IPS DF 6.9 (cell line): ENCODE results near the gene PZP.
A peak's percentile ranks its signal among the peaks of the same experiment; 100 is the strongest.
"Not testable (repeated sequence)": the region's sequence is repeated elsewhere in the genome, so short reads cannot be mapped to it uniquely, and the experiment has no call there.

Experiments used
- DNase-seq: peaks from one replicate; pipeline ENCODE4 v3.0.0-alpha.2; 2013; ENCODE audit warnings: low read depth, low spot score
- H3K27ac ChIP-seq: one replicate; pipeline ENCODE4 v1.5.1; 2013; ENCODE audit warnings: low read length, control low read depth
- H3K27me3 ChIP-seq: 2 replicates; pipeline ENCODE4 v1.6.1; 2013; ENCODE audit warnings: mild to moderate bottlenecking, low read length; ENCODE audit not compliant: control insufficient read depth, insufficient read depth
- H3K36me3 ChIP-seq: 2 replicates; pipeline ENCODE4 v1.6.1; 2013; ENCODE audit warnings: low read length; ENCODE audit not compliant: control insufficient read depth, insufficient read depth
- H3K4me1 ChIP-seq: 2 replicates; pipeline ENCODE4 v1.6.1; 2013; ENCODE audit warnings: low read length; ENCODE audit not compliant: control insufficient read depth, insufficient read depth
- H3K4me3 ChIP-seq: 2 replicates; pipeline ENCODE4 v1.5.1; 2013; ENCODE audit warnings: mild to moderate bottlenecking, low read length
- H3K9me3 ChIP-seq: 2 replicates; pipeline ENCODE4 v1.6.1; 2013; ENCODE audit warnings: low read length, inconsistent platforms; ENCODE audit not compliant: control insufficient read depth, insufficient read depth
- WGBS: extraction: QIAGEN DNeasy Blood & Tissue Kit; methylation state at CpG from one replicate; pipeline ENCODE4 v1.1.7; 2013; ENCODE audit warnings: mixed read lengths, missing lambda C conversion rate; ENCODE audit not compliant: insufficient read length, insufficient coverage; 5-methylcytosine and 5-hydroxymethylcytosine counted together

Gene PZP

DNA sequence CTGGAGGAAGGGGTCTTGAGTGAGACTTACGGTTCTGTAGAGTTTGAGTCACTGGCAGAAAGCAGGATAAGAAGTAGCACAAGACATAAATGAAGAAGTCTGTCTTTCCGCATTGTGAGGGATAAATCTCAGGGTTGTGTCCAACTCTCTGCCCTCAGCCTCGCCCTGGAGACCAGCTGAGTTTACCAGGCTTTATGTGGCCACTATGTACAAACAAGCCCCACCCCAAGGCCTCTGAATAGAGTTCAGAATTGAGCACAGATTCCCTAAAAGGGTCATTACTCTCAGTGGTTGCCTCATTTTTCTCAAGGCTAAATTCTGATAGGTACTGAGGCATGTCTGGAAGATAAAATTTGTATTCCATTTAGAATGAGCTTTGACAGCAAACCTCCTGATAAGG, at the start of gene PZP:
Gene PZP, minus strand, starts transcription at position 167 of the 400 bp plus-strand sequence. Its CDS starts 54 bp downstream, at position 113.
- Histone ChIP-seq H3K27me3 (no peaks in the 10 kb centered on the region), H3K9me3 (no peaks in the 10 kb centered on the region)
- no CpG with 5 or more reads among the region's 3 CpGs for WGBS

DNA sequence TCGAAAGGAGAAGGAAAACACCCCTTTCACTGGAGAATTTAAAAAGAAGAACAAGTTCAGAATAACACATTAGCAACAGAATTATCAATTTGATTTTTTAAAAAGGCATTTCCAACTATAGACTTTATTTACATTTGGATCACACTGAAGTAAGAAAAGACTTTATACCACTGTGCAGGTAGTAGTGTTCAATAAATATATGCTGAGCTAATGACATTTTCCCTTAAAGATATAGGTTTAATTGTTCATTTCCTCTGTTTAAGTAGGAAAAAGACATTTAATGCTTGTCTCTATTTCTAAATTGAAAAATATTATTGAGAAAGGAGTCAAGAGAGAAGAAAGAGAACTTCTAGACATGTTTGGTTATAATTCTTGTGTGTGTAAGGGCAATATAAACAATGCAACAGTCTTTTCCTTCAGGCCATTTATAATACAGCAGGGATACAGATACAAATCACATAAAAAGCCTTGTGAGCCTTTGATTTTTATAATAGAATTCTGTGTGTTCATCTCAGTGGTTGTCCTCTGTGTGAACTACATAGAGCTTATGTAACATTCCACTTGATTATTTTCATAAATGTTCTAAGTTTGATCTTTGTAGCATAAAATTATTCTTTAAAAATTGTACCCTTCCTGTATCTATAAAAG, 48.7 kb upstream of the PZP start:
- H3K27ac ChIP-seq = no peak overlapping the region
- no peaks in the 10 kb centered on the region for H3K27me3 ChIP-seq
- H3K4me3 ChIP-seq = no peak overlapping the region
- WGBS = no CpG with 5 or more reads among the region's 1 CpG
- DNase-seq = no peak
- no peaks in the 10 kb centered on the region for H3K9me3 ChIP-seq
- no peaks in the 10 kb centered on the region for H3K4me1 ChIP-seq
- H3K36me3 ChIP-seq = no peaks in the 10 kb centered on the region

More for the DNA sequence above, at the start of gene PZP:
- H3K4me1 ChIP-seq = no peaks in the 10 kb centered on the region
- no peak within 1 kb of the TSS for H3K4me3 ChIP-seq
- no peak for DNase-seq
- no peaks in the 10 kb centered on the region for H3K36me3 ChIP-seq
- H3K27ac ChIP-seq = no peak within 1 kb of the TSS

DNA sequence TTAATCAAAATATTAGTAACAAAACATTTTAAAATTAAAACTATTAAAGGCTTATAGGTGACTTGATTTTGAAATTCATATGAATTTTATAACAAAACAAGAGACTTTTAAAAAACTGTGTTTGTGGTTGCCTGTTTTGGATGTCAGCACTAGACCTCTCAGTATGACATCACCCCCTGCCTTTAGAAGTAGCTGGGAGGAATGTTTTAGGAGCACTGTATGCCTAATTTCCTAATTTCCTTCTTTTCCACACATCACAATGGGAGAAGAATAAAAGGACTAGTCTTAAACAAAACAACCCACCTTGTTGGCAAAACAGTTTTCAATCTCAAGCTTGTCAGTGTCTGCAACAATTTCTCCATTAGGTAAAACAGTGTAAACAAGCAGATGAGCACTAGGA, 48.1 kb upstream of the PZP start:
- no peak overlapping the region for H3K4me3 ChIP-seq
- no peaks in the 10 kb centered on the region for H3K4me1 ChIP-seq
- H3K27me3 ChIP-seq = no peaks in the 10 kb centered on the region
- H3K27ac ChIP-seq = no peak overlapping the region
- peak; percentile 5 for DNase-seq
- H3K9me3 ChIP-seq = no peaks in the 10 kb centered on the region
- no peaks in the 10 kb centered on the region for H3K36me3 ChIP-seq

DNA sequence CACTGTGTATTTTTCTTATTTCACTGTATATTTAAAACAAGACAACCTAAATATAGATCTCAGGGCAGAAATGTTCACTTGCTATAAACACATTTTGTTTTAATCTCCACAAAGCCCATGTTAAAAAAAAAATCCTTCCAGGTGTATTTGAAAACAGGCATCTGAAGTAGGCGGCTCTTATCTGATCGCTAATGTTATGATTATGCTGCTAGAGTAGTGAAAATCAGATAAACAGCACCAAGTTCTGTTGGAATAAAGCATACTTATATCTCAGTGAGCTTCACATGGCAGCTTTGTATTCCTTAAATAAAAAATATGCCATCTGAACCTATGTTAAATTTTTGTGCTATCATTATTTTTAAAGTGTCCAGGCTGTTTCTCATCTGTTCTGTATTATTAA, 47.6 kb upstream of the PZP start:
- no peaks in the 10 kb centered on the region for H3K9me3 ChIP-seq
- H3K36me3 ChIP-seq = no peaks in the 10 kb centered on the region
- no peaks in the 10 kb centered on the region for H3K27me3 ChIP-seq
- no peak overlapping the region for H3K27ac ChIP-seq
- DNase-seq = no peak
- WGBS = no CpG with 5 or more reads among the region's 2 CpGs
- H3K4me1 ChIP-seq = no peaks in the 10 kb centered on the region
- H3K4me3 ChIP-seq = no peak overlapping the region

DNA sequence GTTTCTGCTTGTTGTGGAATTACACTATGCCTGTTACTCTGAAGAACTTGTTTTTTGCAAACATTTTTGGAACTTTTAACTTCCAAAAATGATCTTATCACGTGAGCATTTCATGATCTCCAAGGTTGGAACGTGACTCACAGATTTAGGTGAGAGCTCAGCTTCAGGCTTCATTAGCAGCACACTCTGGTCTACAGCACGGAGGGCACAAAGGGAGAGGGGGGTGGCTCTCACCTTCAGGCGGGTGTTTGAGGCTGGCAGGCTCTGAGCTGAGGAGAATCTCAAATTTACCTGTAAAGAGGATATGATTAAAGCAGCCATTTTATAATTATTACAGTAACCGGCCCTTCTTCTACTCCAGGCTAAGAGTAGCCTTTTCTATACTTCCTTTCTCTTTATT, 45.3 kb upstream of the PZP start:
- no peaks in the 10 kb centered on the region for H3K4me1 ChIP-seq
- H3K9me3 ChIP-seq = no peaks in the 10 kb centered on the region
- no peaks in the 10 kb centered on the region for H3K27me3 ChIP-seq
- H3K4me3 ChIP-seq = no peak overlapping the region
- no peak for DNase-seq
- no peak overlapping the region for H3K27ac ChIP-seq
- no CpG with 5 or more reads among the region's 5 CpGs for WGBS
- H3K36me3 ChIP-seq = no peaks in the 10 kb centered on the region

DNA sequence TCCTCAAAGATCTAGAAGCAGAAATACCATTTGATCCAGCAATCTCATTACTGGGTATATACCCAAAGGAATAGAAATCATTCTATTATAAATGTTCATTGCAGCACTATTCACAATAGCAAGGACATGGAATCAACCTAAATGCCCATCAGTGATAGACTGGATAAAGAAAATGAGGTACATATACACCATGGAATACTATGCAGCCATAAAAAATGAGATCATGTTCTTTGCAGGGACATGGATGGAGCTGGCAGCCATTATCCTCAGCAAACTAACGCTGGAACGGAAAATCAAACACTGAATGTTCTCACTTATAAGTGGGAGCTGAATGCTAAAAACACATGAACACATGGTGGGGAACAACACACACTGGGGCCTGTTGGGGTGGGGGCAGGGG, 44.6 kb upstream of the PZP start:
- not testable (repeated sequence) for H3K27me3 ChIP-seq, H3K36me3 ChIP-seq, H3K4me3 ChIP-seq, H3K9me3 ChIP-seq, H3K27ac ChIP-seq, H3K4me1 ChIP-seq, DNase-seq
- WGBS = no CpG with 5 or more reads among the region's 2 CpGs

DNA sequence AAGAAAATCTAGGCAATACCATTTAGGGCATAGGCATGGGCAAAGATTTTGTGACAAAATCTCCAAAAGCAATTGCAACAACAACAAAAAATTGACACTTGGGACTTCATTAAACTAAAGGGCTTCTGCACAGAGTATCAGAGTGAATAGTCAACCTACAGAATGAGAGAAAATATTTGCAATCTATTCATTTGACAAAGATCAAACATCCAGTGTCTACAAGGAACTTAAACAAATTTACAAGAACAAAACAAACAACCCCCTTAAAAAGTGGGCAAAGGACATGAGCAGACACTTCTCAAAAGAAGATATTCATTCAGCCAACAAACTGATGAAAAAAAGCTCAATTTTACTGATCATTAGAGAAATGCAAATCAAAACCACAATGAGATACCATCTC, 44.1 kb upstream of the PZP start:
- Histone ChIP-seq H3K27ac (no peak overlapping the region), H3K9me3 (no peaks in the 10 kb centered on the region), H3K36me3 (no peaks in the 10 kb centered on the region), H3K4me1 (no peaks in the 10 kb centered on the region), H3K27me3 (no peaks in the 10 kb centered on the region), H3K4me3 (no peak overlapping the region)
- no peak for DNase-seq

DNA sequence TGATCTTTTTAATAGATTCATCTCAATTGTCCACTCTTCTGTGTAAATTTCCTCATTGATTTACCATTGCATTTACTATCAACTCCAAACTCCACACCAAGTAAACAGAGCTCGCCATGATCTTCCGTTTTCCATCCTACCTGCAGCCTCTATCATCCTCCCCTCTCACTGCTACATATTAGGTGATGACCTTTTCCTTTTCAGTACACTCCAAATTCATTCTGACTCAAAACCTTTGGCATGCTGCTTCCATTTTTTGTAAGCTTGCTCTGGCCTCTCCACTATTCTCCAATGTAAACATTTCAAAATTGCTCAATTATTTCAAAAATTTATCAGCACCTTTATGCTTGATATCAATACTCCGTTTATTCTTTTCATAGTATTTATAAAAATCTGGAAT, 40.2 kb upstream of the PZP start:
- no peaks in the 10 kb centered on the region for H3K9me3 ChIP-seq
- WGBS = no CpG with 5 or more reads among the region's 3 CpGs
- no peaks in the 10 kb centered on the region for H3K27me3 ChIP-seq
- H3K4me3 ChIP-seq = no peak overlapping the region
- DNase-seq = no peak
- H3K36me3 ChIP-seq = no peaks in the 10 kb centered on the region
- H3K4me1 ChIP-seq = no peaks in the 10 kb centered on the region
- no peak overlapping the region for H3K27ac ChIP-seq

DNA sequence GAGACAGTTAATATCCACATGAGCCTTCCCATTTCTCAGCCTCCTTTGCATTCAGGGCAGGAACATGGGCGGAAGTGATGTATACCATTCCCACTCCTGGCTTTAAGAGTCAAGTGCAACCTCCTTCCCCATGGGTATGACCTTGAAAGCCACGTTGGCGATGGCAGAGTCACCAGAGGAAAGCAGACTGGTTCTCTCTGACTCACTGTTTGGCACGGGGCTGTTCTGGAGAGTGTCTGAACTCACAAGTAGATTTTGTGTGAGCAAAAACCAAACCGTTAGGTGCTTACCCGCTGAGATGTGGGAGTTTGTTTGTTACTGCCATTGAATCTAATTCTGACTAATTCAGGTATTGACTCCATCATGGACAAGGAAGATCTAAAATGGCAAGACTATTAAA, 36.7 kb upstream of the PZP start:
- DNase-seq = no peak
- Histone ChIP-seq H3K27ac (no peak overlapping the region), H3K36me3 (no peaks in the 10 kb centered on the region), H3K4me3 (no peak overlapping the region), H3K27me3 (no peaks in the 10 kb centered on the region), H3K9me3 (no peaks in the 10 kb centered on the region), H3K4me1 (no peaks in the 10 kb centered on the region)
- no CpG with 5 or more reads among the region's 6 CpGs for WGBS

DNA sequence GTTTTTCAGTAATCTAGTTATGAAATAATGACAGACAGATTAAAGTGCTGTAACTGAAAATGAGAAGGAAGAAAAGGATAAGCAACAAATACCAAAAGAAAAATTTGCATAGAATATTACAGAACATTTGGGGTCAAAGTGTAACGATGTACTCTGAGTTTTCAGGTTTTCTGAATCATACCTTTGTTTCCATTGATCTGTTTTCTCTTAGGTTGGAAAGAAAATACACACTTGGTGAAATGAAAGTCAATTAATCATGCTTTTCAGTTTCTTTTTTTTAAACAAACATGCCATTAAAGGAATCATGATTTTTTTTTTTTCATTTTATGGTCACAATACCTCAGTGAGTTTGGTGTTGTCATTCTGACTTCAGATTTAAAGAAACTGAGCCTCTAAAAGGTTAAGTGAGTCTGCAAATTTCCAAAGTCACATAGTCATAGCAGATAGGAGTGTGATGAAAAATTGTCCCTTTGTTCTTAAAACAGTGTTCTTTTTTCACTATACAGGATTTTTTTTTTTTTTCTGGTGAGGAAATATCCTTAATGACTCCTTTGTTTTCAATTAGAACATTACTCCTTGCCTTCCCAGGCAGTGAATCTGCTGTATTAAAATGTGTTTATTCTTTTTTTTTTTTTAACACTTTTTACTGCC, 35.9 kb upstream of the PZP start:
- H3K27ac ChIP-seq = no peak overlapping the region
- no CpG with 5 or more reads among the region's 1 CpG for WGBS
- H3K4me1 ChIP-seq = no peaks in the 10 kb centered on the region
- H3K9me3 ChIP-seq = no peaks in the 10 kb centered on the region
- H3K36me3 ChIP-seq = no peaks in the 10 kb centered on the region
- H3K4me3 ChIP-seq = no peak overlapping the region
- no peaks in the 10 kb centered on the region for H3K27me3 ChIP-seq
- no peak for DNase-seq

DNA sequence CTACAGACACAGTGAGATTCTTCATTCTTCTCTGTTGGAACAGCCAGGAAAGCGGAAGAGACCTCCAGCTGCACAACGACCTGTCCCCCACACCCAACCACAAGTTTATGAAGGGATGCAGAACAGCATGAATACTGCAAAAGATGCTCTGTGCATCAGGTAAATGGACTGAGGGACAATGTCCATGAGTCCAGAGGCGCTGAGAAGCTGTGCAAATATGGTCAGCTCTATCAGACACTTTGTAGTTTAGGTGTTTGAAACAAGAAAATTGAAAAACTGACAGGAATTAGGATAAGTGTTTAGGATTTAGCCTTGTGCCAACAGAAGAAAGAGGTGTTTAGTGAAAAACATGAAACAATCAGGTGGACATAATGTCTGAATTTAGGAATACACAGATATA, 33.1 kb upstream of the PZP start:
- Histone ChIP-seq H3K27me3 (no peaks in the 10 kb centered on the region), H3K9me3 (no peaks in the 10 kb centered on the region), H3K4me3 (no peak overlapping the region), H3K4me1 (no peaks in the 10 kb centered on the region), H3K27ac (no peak overlapping the region), H3K36me3 (no peaks in the 10 kb centered on the region)
- no peak for DNase-seq
- no CpG with 5 or more reads among the region's 3 CpGs for WGBS
